Psoas muscle (tissue), 8 donors: ENCODE measurements around the gene XIRP2. TPM values are rescaled to one million over a fixed set of nuclear protein-coding genes. Genes with fewer than 3 reads are reported as not detected.
A peak's percentile ranks its signal among the peaks of the same experiment; 100 is the strongest.

Experiments used
- ATAC-seq, 4 donors: fragments of 200-7000 bp; cut with Tn5 transposase; one replicate each; pipeline ENCODE4 v1.9.1; 2020; ENCODE audit warnings: moderate library complexity in 3 of 4, mild to moderate bottlenecking in 2 of 4
- DNase-seq, 2 donors: peaks; one replicate each; pipeline ENCODE4 v3.0.0-alpha.2; 2020
- H3K27ac ChIP-seq: fragments of 200-600 bp; one replicate; pipeline ENCODE4 v1.8.0; 2022
- H3K27me3 ChIP-seq, 3 donors: fragments of 200-600 bp in 1 of 3; one replicate each; pipeline versions ENCODE4 v1.6.1 to v1.8.0; 2013 to 2022; ENCODE audit warnings: low read length in 2 of 3, mild to moderate bottlenecking in 2 of 3, moderate library complexity in 1 of 3; ENCODE audit not compliant: insufficient read depth in 3 of 3
- H3K36me3 ChIP-seq, 2 donors: fragments of 200-600 bp in 1 of 2; one replicate each; pipeline versions ENCODE4 v1.6.1 to v1.8.0; 2013 to 2022; ENCODE audit warnings: low read depth in 1 of 2, mild to moderate bottlenecking in 1 of 2, moderate library complexity in 1 of 2; ENCODE audit not compliant: insufficient read depth in 1 of 2
- H3K4me1 ChIP-seq: fragments of 200-600 bp; one replicate; pipeline ENCODE4 v1.8.0; 2022
- H3K4me3 ChIP-seq: fragments of 200-600 bp; one replicate; pipeline ENCODE4 v1.8.0; 2022; ENCODE audit warnings: mild to moderate bottlenecking
- H3K9me3 ChIP-seq: fragments of 200-600 bp; one replicate; pipeline ENCODE4 v1.8.0; 2022
- CTCF ChIP-seq: fragments of 200-600 bp; IDR thresholded peaks from one replicate; pipeline ENCODE4 v1.8.0; 2022; ENCODE audit warnings: antibody characterized with exemption
- WGBS, 3 donors: extraction: QIAGEN DNeasy Blood & Tissue Kit; methylation state at CpG; one replicate each; pipeline versions ENCODE4 v1.1.6 to v1.1.7; 2013; 5-methylcytosine and 5-hydroxymethylcytosine counted together
- intact Hi-C, 2 donors: fragments of 100-400 bp; cut with DNase I; formaldehyde crosslinking; loops; one replicate each; pipeline versions ENCODE4 v1.11.0 to v1.14.2; 2022
- polyA plus RNA-seq, 3 donors: library from polyadenylated mRNA; stranded (reverse); fragments of 200-250 nt; gene quantifications; one replicate each; pipeline ENCODE4 v1.2.3, GENCODE V29; 2013
- total RNA-seq, 4 donors: library from RNA; stranded (reverse); fragmentation: NEBNext Ultra II Directional in 2 of 4; extraction: Animal tissue kit (Norgen Biotek cat#: 25700) in 2 of 4; gene quantifications; one replicate each; pipeline versions ENCODE4 v1.2.1 to v1.2.4, GENCODE V29; 2021 to 2023
- donor health status: healthy with polysubstance abuse.
- donor health status: DM: no; HTN: no; CAD: no; lungs with moderate emphysema.
- donor health status: Bipolar disorder and iron deficiency.
- donor health status: healthy.
- donor health status: DM: yes; HTN: yes; CAD: no.
- donor health status: DM: no; HTN: no; CAD: no.
- donor health status: DM: no; HTN: no; CAD: no.
- donor health status: DM: yes; HTN: yes; CAD: no.

Gene XIRP2
- total and polyA plus RNA-seq, 7 donors = 355 to 8,701 (median 2,071) TPM

- no peak for DNase-seq
- Histone ChIP-seq H3K9me3 (no peaks in the 10 kb centered on the region), H3K4me3 (no peak overlapping the region), H3K27me3 (no peaks in the 10 kb centered on the region), H3K27ac (no peak overlapping the region), H3K4me1 (no peaks in the 10 kb centered on the region), H3K36me3 (no peaks in the 10 kb centered on the region)
- intact Hi-C loops = no loop called here
- TF ChIP-seq CTCF = no peak
- 51 to 76% (median 61%) methylated on average over 5 of the region's 5 CpGs for WGBS, 3 donors
- peak in 1 of 4 donors; percentile 36 for ATAC-seq
These were observed 391.5 kb downstream of the XIRP2 start for GRCh38 chr2:167279810-167280209.

- Histone ChIP-seq H3K27me3 (peaks cover 0 to 3% (median 0%) of the 10 kb centered on the region in 3 donors), H3K36me3 (no peaks in the 10 kb centered on the region), H3K4me1 (no peaks in the 10 kb centered on the region), H3K4me3 (no peak overlapping the region), H3K9me3 (no peaks in the 10 kb centered on the region), H3K27ac (no peak overlapping the region)
- TF ChIP-seq CTCF = no peak
- ATAC-seq (no peak), DNase-seq (no peak)
- 63 to 76% (median 69%) methylated on average over 3 of the region's 3 CpGs for WGBS, 3 donors
- intact Hi-C loops = no loop called here
These were observed 398.9 kb downstream of the XIRP2 start for GRCh38 chr2:167287212-167287611.

- H3K9me3 ChIP-seq = no peaks in the 10 kb centered on the region
- no peak for TF ChIP-seq CTCF
- peaks cover 9% of the 10 kb centered on the region for H3K4me1 ChIP-seq
- intact Hi-C loops = no loop called here
- H3K36me3 ChIP-seq = no peaks in the 10 kb centered on the region
- DNase-seq = no peak
- 61 to 72% (median 62%) methylated on average over 1 of the region's 1 CpG for WGBS, 3 donors
- H3K4me3 ChIP-seq = no peak overlapping the region
- peaks cover 3 to 13% (median 7%) of the 10 kb centered on the region in 3 donors for H3K27me3 ChIP-seq
- ATAC-seq = no peak
- H3K27ac ChIP-seq = no peak overlapping the region
These were observed 401.6 kb downstream of the XIRP2 start for GRCh38 chr2:167289651-167290410.

- intact Hi-C loops = no loop called here
- DNase-seq = peak; percentile 89 to 92
- TF ChIP-seq CTCF = no peak
- Histone ChIP-seq H3K9me3 (no peaks in the 10 kb centered on the region), H3K4me1 (peaks cover 9% of the 10 kb centered on the region), H3K4me3 (peak within 1 kb of the TSS; percentile 79), H3K27me3 (peaks cover 6 to 40% (median 9%) of the 10 kb centered on the region in 3 donors), H3K36me3 (no peaks in the 10 kb centered on the region), H3K27ac (peak within 1 kb of the TSS; percentile 77)
- 0 to 1% (median 0%) methylated on average over 52 to 79 of the region's 79 CpGs for WGBS, 3 donors
- ATAC-seq = peak; percentile 97 to 99 (median 98)
These were observed 404.3 kb downstream of the XIRP2 start, which contains the start of gene B3GALT1 for GRCh38 chr2:167292430-167293171. B3GALT1 (plus strand) TSS chr2:167293001.
